Fibroblast of peridontal ligament (primary cell): ENCODE data around the gene UMAD1.

ENCODE experiments used
- DNase-seq: peaks from one replicate; pipeline ENCODE4 v3.0.0-alpha.2; 2010; ENCODE audit errors: extremely low read depth

The UMAD1 gene

GRCh38 chr7:7764520-7765396, 124.2 kb downstream of the UMAD1 start:
- DNase-seq, result peak; percentile 30

GRCh38 chr7:7765422-7765821, 124.9 kb downstream of the UMAD1 start:
- no peak for DNase-seq

- DNase-seq, result no peak
Observed at GRCh38 chr7:7766671-7767070, 126.1 kb downstream of the UMAD1 start.

- DNase-seq, result no peak
Observed at GRCh38 chr7:7768977-7769709, 128.6 kb downstream of the UMAD1 start.

GRCh38 chr7:7769710-7770627, 129.4 kb downstream of the UMAD1 start:
- DNase-seq, result peak; percentile 88

GRCh38 chr7:7771452-7771851, 130.9 kb downstream of the UMAD1 start:
- peak; percentile 41 for DNase-seq

- DNase-seq, result peak; percentile 39
Observed at GRCh38 chr7:7772397-7772821, 131.9 kb downstream of the UMAD1 start.

GRCh38 chr7:7773334-7774309, 133.1 kb downstream of the UMAD1 start:
- DNase-seq, result no peak

GRCh38 chr7:7779888-7780287, 139.3 kb downstream of the UMAD1 start:
- DNase-seq, result no peak

- no peak for DNase-seq
Observed at GRCh38 chr7:7783001-7783400, 142.4 kb downstream of the UMAD1 start.

GRCh38 chr7:7785344-7785973, 144.9 kb downstream of the UMAD1 start:
- DNase-seq, result no peak

- DNase-seq, result no peak
Observed at GRCh38 chr7:7786595-7786994, 146.0 kb downstream of the UMAD1 start.

GRCh38 chr7:7789551-7789988, 149.0 kb downstream of the UMAD1 start:
- DNase-seq, result no peak

GRCh38 chr7:7790041-7790741, 149.6 kb downstream of the UMAD1 start:
- no peak for DNase-seq

- no peak for DNase-seq
Observed at GRCh38 chr7:7791523-7791922, 151.0 kb downstream of the UMAD1 start.

GRCh38 chr7:7792056-7792455, 151.5 kb downstream of the UMAD1 start:
- DNase-seq, result no peak

- DNase-seq, result no peak
Observed at GRCh38 chr7:7793249-7793648, 152.7 kb downstream of the UMAD1 start.

GRCh38 chr7:7793921-7794320, 153.4 kb downstream of the UMAD1 start:
- DNase-seq, result peak; percentile 29

- no peak for DNase-seq
Observed at GRCh38 chr7:7795203-7795602, 154.7 kb downstream of the UMAD1 start.
